ENCODE measurements around the gene HOXC6.
A peak's percentile ranks its signal among the peaks of the same experiment; 100 is the strongest.

Gene HOXC6

DNA sequence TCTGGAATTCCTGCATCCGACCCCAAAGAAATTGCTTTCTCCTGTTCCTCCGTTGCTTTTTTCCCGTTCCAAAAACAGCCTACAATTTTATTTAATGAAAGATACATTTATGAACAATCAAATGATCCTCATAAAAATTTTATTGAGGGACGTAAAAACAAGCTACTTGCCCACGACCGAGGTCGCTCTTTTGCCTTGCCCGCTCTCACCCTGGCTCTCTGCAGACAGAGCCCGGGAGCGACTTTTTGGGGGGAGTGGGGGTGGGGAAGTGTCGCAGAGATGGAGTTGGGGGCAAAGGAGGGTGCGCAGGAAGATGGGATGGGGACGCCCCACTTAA lies 29.4 kb upstream of the HOXC6 start:
- Histone ChIP-seq H3K4me3 (ENCODE audit: low read depth in 1 of 2, low read length in 2 of 2) (no peak overlapping the region), H3K36me3 (ENCODE audit: control insufficient read depth in 1 of 2, insufficient read depth in 2 of 2, low read length in 2 of 2) (peaks cover 0 to 3% of the 10 kb centered on the region in 2 donors), H3K27me3 (ENCODE audit: low read depth, low read length) (peaks cover 93% of the 10 kb centered on the region), H3K4me1 (ENCODE audit: control insufficient read depth in 1 of 2, insufficient read depth in 2 of 2, low read length in 2 of 2) (peaks cover 0 to 37% of the 10 kb centered on the region in 2 donors), H3K27ac (ENCODE audit: low read length) (no peak overlapping the region), H3K9me3 (ENCODE audit: control insufficient read depth in 1 of 2, low read length in 2 of 2) (no peaks in the 10 kb centered on the region)

- Histone ChIP-seq H3K27ac (ENCODE audit: low read length) (no peak overlapping the region), H3K4me3 (ENCODE audit: low read depth in 1 of 2, low read length in 2 of 2) (peak overlapping the region in 1 of 2 donors; percentile 46), H3K4me1 (ENCODE audit: control insufficient read depth in 1 of 2, insufficient read depth in 2 of 2, low read length in 2 of 2) (peaks cover 0 to 30% of the 10 kb centered on the region in 2 donors), H3K9me3 (ENCODE audit: control insufficient read depth in 1 of 2, low read length in 2 of 2) (no peaks in the 10 kb centered on the region), H3K36me3 (ENCODE audit: control insufficient read depth in 1 of 2, insufficient read depth in 2 of 2, low read length in 2 of 2) (peaks cover 0 to 3% of the 10 kb centered on the region in 2 donors), H3K27me3 (ENCODE audit: low read depth, low read length) (peaks cover 93% of the 10 kb centered on the region)
These were observed 28.6 kb upstream of the HOXC6 start for GRCh38 chr12:53999559-54000115.

GRCh38 chr12:54000116-54001114 lies 27.8 kb upstream of the HOXC6 start, which contains the start of gene HOXC9:
Gene HOXC9, plus strand, starts transcription at chr12:54000161. Its CDS starts 28 bp downstream, at chr12:54000189.
- peaks cover 93% of the 10 kb centered on the region for H3K27me3 ChIP-seq (ENCODE audit: low read depth, low read length)
- H3K4me3 ChIP-seq (ENCODE audit: low read depth in 1 of 2, low read length in 2 of 2) = peak within 1 kb of the TSS in 1 of 2 donors; percentile 46
- H3K9me3 ChIP-seq (ENCODE audit: control insufficient read depth in 1 of 2, low read length in 2 of 2) = no peaks in the 10 kb centered on the region
- H3K36me3 ChIP-seq (ENCODE audit: control insufficient read depth in 1 of 2, insufficient read depth in 2 of 2, low read length in 2 of 2) = peaks cover 0 to 3% of the 10 kb centered on the region in 2 donors
- H3K4me1 ChIP-seq (ENCODE audit: control insufficient read depth in 1 of 2, insufficient read depth in 2 of 2, low read length in 2 of 2) = peaks cover 0 to 22% of the 10 kb centered on the region in 2 donors
- H3K27ac ChIP-seq (ENCODE audit: low read length) = no peak within 1 kb of the TSS

DNA sequence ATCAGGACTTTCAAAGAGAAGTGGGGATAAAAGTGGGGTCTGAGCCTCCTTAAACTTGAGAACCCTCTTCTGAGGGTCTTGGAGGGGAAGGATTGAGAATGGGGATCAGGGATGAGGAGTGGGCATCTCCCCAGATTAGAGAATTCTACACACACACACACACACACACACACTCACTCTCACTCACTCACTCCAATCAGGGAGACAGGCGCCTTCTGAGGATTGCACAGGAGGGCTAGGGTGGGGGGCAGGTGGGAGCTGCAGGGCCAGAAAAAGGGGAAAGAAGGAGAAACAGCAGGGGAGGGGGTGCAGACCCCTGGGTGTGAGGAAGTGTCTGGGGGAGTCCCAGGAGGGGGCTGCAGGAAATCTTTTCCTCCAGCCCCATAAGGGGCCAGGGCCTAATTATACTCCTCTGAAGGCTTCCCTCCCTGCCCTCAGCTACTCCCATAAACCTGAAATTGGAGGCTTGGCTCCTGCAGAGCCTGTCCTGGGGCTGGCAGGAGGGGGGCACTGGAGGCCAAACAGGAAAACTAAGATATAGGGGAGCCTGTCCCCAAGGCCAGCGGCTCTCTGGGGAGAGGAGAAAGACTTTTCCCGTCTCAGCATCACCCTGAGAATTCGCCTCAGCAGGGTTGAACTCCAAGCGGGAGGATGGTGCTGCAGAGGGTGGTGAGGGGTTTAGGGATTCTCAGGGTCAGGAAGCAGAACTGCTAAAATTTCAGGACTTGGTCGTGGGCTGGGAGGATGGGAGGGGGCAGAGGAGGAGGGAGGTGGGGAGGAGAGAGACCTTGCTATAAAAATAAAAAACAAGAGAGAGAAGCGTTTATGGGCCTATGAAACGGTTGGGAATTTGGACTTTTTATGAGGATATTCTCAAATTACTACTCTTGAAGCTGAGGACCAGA lies 26.7 kb upstream of the HOXC6 start:
- H3K27ac ChIP-seq (ENCODE audit: low read length) = no peak overlapping the region
- H3K9me3 ChIP-seq (ENCODE audit: control insufficient read depth in 1 of 2, low read length in 2 of 2) = no peaks in the 10 kb centered on the region
- H3K27me3 ChIP-seq (ENCODE audit: low read depth, low read length) = peaks cover 93% of the 10 kb centered on the region
- no peak overlapping the region for H3K4me3 ChIP-seq (ENCODE audit: low read depth in 1 of 2, low read length in 2 of 2)
- H3K36me3 ChIP-seq (ENCODE audit: control insufficient read depth in 1 of 2, insufficient read depth in 2 of 2, low read length in 2 of 2) = peaks cover 0 to 3% of the 10 kb centered on the region in 2 donors
- peaks cover 0 to 23% of the 10 kb centered on the region in 2 donors for H3K4me1 ChIP-seq (ENCODE audit: control insufficient read depth in 1 of 2, insufficient read depth in 2 of 2, low read length in 2 of 2)

DNA sequence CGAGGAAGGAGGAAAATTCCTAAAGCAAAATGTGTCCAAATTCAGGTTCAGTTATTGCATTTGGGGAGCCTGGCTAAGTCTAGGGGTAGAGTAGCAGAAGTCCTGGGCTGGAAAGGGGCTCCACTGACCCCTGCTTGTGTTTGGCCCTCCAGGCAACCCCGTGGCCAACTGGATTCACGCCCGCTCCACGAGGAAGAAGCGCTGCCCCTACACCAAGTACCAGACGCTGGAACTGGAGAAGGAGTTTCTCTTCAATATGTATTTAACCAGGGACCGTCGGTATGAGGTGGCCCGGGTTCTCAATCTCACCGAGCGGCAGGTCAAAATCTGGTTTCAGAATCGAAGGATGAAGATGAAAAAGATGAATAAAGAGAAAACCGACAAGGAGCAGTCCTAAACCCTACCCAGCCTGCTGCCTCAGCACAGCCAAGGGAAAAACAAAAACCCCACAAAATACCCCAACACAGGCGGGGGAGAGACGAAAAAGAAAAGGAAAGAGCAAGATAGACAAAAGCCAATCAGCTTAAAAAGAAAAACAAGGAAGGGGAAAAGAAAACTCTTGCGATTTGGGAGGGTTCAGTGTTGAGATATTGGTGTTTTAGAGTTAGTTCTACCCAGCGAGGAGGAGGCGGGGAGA lies 25.8 kb upstream of the HOXC6 start:
- H3K4me3 ChIP-seq (ENCODE audit: low read depth in 1 of 2, low read length in 2 of 2) = no peak overlapping the region
- peaks cover 0 to 19% of the 10 kb centered on the region in 2 donors for H3K4me1 ChIP-seq (ENCODE audit: control insufficient read depth in 1 of 2, insufficient read depth in 2 of 2, low read length in 2 of 2)
- no peaks in the 10 kb centered on the region for H3K9me3 ChIP-seq (ENCODE audit: control insufficient read depth in 1 of 2, low read length in 2 of 2)
- peaks cover 0 to 3% of the 10 kb centered on the region in 2 donors for H3K36me3 ChIP-seq (ENCODE audit: control insufficient read depth in 1 of 2, insufficient read depth in 2 of 2, low read length in 2 of 2)
- no peak overlapping the region for H3K27ac ChIP-seq (ENCODE audit: low read length)
- H3K27me3 ChIP-seq (ENCODE audit: low read depth, low read length) = peaks cover 94% of the 10 kb centered on the region

- H3K27ac ChIP-seq (ENCODE audit: low read length) = no peak overlapping the region
- H3K9me3 ChIP-seq (ENCODE audit: control insufficient read depth in 1 of 2, low read length in 2 of 2) = no peaks in the 10 kb centered on the region
- H3K36me3 ChIP-seq (ENCODE audit: control insufficient read depth in 1 of 2, insufficient read depth in 2 of 2, low read length in 2 of 2) = peaks cover 0 to 3% of the 10 kb centered on the region in 2 donors
- no peak overlapping the region for H3K4me3 ChIP-seq (ENCODE audit: low read depth in 1 of 2, low read length in 2 of 2)
- peaks cover 94% of the 10 kb centered on the region for H3K27me3 ChIP-seq (ENCODE audit: low read depth, low read length)
- peaks cover 0 to 19% of the 10 kb centered on the region in 2 donors for H3K4me1 ChIP-seq (ENCODE audit: control insufficient read depth in 1 of 2, insufficient read depth in 2 of 2, low read length in 2 of 2)
These were observed 25.3 kb upstream of the HOXC6 start for GRCh38 chr12:54002915-54003389.

- Histone ChIP-seq H3K4me1 (ENCODE audit: control insufficient read depth in 1 of 2, insufficient read depth in 2 of 2, low read length in 2 of 2) (peaks cover 0 to 19% of the 10 kb centered on the region in 2 donors), H3K36me3 (ENCODE audit: control insufficient read depth in 1 of 2, insufficient read depth in 2 of 2, low read length in 2 of 2) (peaks cover 0 to 3% of the 10 kb centered on the region in 2 donors), H3K27ac (ENCODE audit: low read length) (no peak overlapping the region)
These were observed 24.6 kb upstream of the HOXC6 start for GRCh38 chr12:54003625-54004024.

GRCh38 chr12:54004063-54004840 lies 24.0 kb upstream of the HOXC6 start:
- Histone ChIP-seq H3K36me3 (ENCODE audit: control insufficient read depth in 1 of 2, insufficient read depth in 2 of 2, low read length in 2 of 2) (peaks cover 0 to 3% of the 10 kb centered on the region in 2 donors), H3K27me3 (ENCODE audit: low read depth, low read length) (peaks cover 92% of the 10 kb centered on the region), H3K27ac (ENCODE audit: low read length) (no peak overlapping the region), H3K4me3 (ENCODE audit: low read depth in 1 of 2, low read length in 2 of 2) (no peak overlapping the region), H3K9me3 (ENCODE audit: control insufficient read depth in 1 of 2, low read length in 2 of 2) (no peaks in the 10 kb centered on the region), H3K4me1 (ENCODE audit: control insufficient read depth in 1 of 2, insufficient read depth in 2 of 2, low read length in 2 of 2) (peaks cover 0 to 23% of the 10 kb centered on the region in 2 donors)

More at GRCh38 chr12:54003625-54004024, 24.6 kb upstream of the HOXC6 start:
- no peak overlapping the region for H3K4me3 ChIP-seq (ENCODE audit: low read depth in 1 of 2, low read length in 2 of 2)
- H3K27me3 ChIP-seq (ENCODE audit: low read depth, low read length) = peaks cover 94% of the 10 kb centered on the region
- H3K9me3 ChIP-seq (ENCODE audit: control insufficient read depth in 1 of 2, low read length in 2 of 2) = no peaks in the 10 kb centered on the region

GRCh38 chr12:54004841-54005530 lies 23.3 kb upstream of the HOXC6 start:
- Histone ChIP-seq H3K4me1 (ENCODE audit: control insufficient read depth in 1 of 2, insufficient read depth in 2 of 2, low read length in 2 of 2) (peaks cover 0 to 24% of the 10 kb centered on the region in 2 donors), H3K4me3 (ENCODE audit: low read depth in 1 of 2, low read length in 2 of 2) (no peak overlapping the region), H3K27me3 (ENCODE audit: low read depth, low read length) (peaks cover 93% of the 10 kb centered on the region), H3K36me3 (ENCODE audit: control insufficient read depth in 1 of 2, insufficient read depth in 2 of 2, low read length in 2 of 2) (no peaks in the 10 kb centered on the region), H3K9me3 (ENCODE audit: control insufficient read depth in 1 of 2, low read length in 2 of 2) (no peaks in the 10 kb centered on the region), H3K27ac (ENCODE audit: low read length) (no peak overlapping the region)
